GM12878 (cell line): ENCODE results near the gene TELO2. TPM values are rescaled to one million over a fixed set of nuclear protein-coding genes. Genes with fewer than 3 reads are reported as not detected.

Source experiments
- ATAC-seq: fragments of 200-7000 bp; cut with Tn5 transposase; 3 replicates; pipeline ENCODE4 v1.9.1; 2020; ENCODE audit warnings: mild to moderate bottlenecking, moderate library complexity
- BruUV-seq: library from RNA; stranded (reverse); fragments of 400-500 nt; replicated peaks from 2 replicates; lab custom pipeline; 2021; lab: Mats Ljungman, UMichigan
- CTCF ChIA-PET: fragments of 300-600 bp; sonication (Branson Sonifier 250); formaldehyde crosslinking; extraction: SDS; loops from one replicate; lab custom pipeline; 2021; ENCODE audit warnings: inconsistent platforms; lab: Yijun Ruan, JAX
- POLR2A ChIA-PET: fragments of 350-600 bp; formaldehyde crosslinking; extraction: SDS; loops from one replicate; lab custom pipeline; 2021; ENCODE audit warnings: inconsistent platforms; lab: Charles Lee
- RAD21 ChIA-PET: fragments of 300-600 bp; sonication (Branson Sonifier 250); formaldehyde crosslinking; loops from one replicate; lab custom pipeline; 2023; ENCODE audit warnings: antibody characterized with exemption; ENCODE audit not compliant: unreplicated experiment; lab: Charles Lee
- SMC1A ChIA-PET: fragments of 300-600 bp; sonication (Branson Sonifier 250); formaldehyde crosslinking; loops from one replicate; lab custom pipeline; 2023; ENCODE audit not compliant: unreplicated experiment, uncharacterized antibody; lab: Charles Lee
- DNase-seq: peaks from one replicate; pipeline ENCODE4 v3.0.0-alpha.2; 2011; ENCODE audit warnings: low read depth, low spot score
- FAIRE-seq: peaks from 3 replicates; lab custom pipeline; 2011; peaks lifted over from hg19 to GRCh38; lab: Jason Lieb, UNC
- H2AFZ ChIP-seq: 2 replicates; pipeline ENCODE4 v1.6.0; 2011; ENCODE audit warnings: low read depth, low read length, control low read depth; ENCODE audit not compliant: control insufficient read depth
- H3K27ac ChIP-seq: 2 replicates; pipeline ENCODE4 v1.5.1; 2011; ENCODE audit warnings: control low read depth; ENCODE audit not compliant: control insufficient read depth, insufficient read depth
- H3K27me3 ChIP-seq, 2 experiments: replicated peaks in 1 of 2; 2 replicates each; pipeline versions ENCODE4 v1.6.0 to v1.6.1; 2011; ENCODE audit warnings: low read length in 1 of 2; ENCODE audit not compliant: control insufficient read depth in 2 of 2, insufficient read depth in 2 of 2
- H3K36me3 ChIP-seq, 2 experiments: 2 replicates each; pipeline ENCODE4 v1.5.1; 2011; ENCODE audit warnings: low read length in 1 of 2; ENCODE audit not compliant: control insufficient read depth in 2 of 2, insufficient read depth in 2 of 2
- H3K4me1 ChIP-seq: 2 replicates; pipeline ENCODE4 v1.6.1; 2011; ENCODE audit warnings: mild to moderate bottlenecking, low read length, moderate library complexity, mixed read lengths; ENCODE audit not compliant: control insufficient read depth, insufficient read depth
- H3K4me2 ChIP-seq: 2 replicates; pipeline ENCODE4 v1.6.0; 2011; ENCODE audit warnings: control low read depth; ENCODE audit not compliant: control insufficient read depth, insufficient read depth
- H3K4me3 ChIP-seq: fragments of 200-600 bp; sonication (generic); 2 replicates; pipeline ENCODE4 v1.5.1; 2016
- H3K79me2 ChIP-seq: 2 replicates; pipeline ENCODE4 v1.6.0; 2011; ENCODE audit warnings: low read length; ENCODE audit not compliant: control insufficient read depth, insufficient read depth
- H3K9ac ChIP-seq: 2 replicates; pipeline ENCODE4 v1.8.0; 2011; ENCODE audit warnings: low read length, control low read depth, mixed read lengths; ENCODE audit not compliant: control insufficient read depth, insufficient read depth
- H3K9me3 ChIP-seq: replicated peaks from 3 replicates; pipeline ENCODE4 v1.5.1; 2011; ENCODE audit warnings: mild to moderate bottlenecking, low read length; ENCODE audit not compliant: control insufficient read depth, insufficient read depth
- H4K20me1 ChIP-seq: 2 replicates; pipeline ENCODE4 v1.6.0; 2011; ENCODE audit not compliant: control insufficient read depth, insufficient read depth
- BHLHE40 ChIP-seq, 2 experiments: fragments of 450-650 bp in 1 of 2; IDR thresholded peaks; 2 replicates each; pipeline ENCODE4 v1.6.1; 2011 to 2017; ENCODE audit warnings: low read depth in 2 of 2, borderline replicate concordance in 1 of 2, improper control_type of control experiment in 1 of 2, low read length in 1 of 2, mild to moderate bottlenecking in 1 of 2
- CEBPB ChIP-seq, 2 experiments: fragments of 150-350 bp in 1 of 2; IDR thresholded peaks; 2 replicates each; pipeline ENCODE4 v1.6.1; 2012 to 2014; ENCODE audit warnings: low read depth in 2 of 2, low read length in 2 of 2, borderline replicate concordance in 1 of 2, inconsistent platforms in 1 of 2
- IKZF2 ChIP-seq, 2 experiments: fragments of 450-650 bp; IDR thresholded peaks; 2 replicates each; pipeline ENCODE4 v1.6.1; 2017; ENCODE audit warnings: mild to moderate bottlenecking in 2 of 2, moderate library complexity in 2 of 2
- KDM1A ChIP-seq: fragments of 200-600 bp; sonication (generic); IDR thresholded peaks from 2 replicates; pipeline ENCODE4 v1.6.1; 2016; ENCODE audit warnings: borderline replicate concordance
- MTA3 ChIP-seq: IDR thresholded peaks from 2 replicates; pipeline ENCODE4 v1.6.1; 2012; ENCODE audit warnings: low read length, inconsistent platforms, borderline replicate concordance
- SMAD1 ChIP-seq: fragments of 450-650 bp; IDR thresholded peaks from 2 replicates; pipeline ENCODE4 v1.6.1; 2018; ENCODE audit warnings: mild to moderate bottlenecking, low read depth; ENCODE audit not compliant: partially characterized antibody
- SP1 ChIP-seq: IDR thresholded peaks from one replicate; pipeline ENCODE4 v1.6.1; 2011; ENCODE audit warnings: low read depth, low read length
- SPI1 ChIP-seq: IDR thresholded peaks from 2 replicates; pipeline ENCODE4 v1.6.1; 2011; ENCODE audit warnings: low read depth, mild to moderate bottlenecking, low read length, moderate library complexity, borderline replicate concordance; ENCODE audit not compliant: insufficient read depth
- ZNF384 ChIP-seq: IDR thresholded peaks from 2 replicates; pipeline ENCODE4 v1.6.1; 2012; ENCODE audit warnings: low read depth, mild to moderate bottlenecking, low read length, improper control_type of control experiment, borderline replicate concordance
- WGBS: methylation state at CpG from one replicate; pipeline ENCODE4 v1.1.6; 2016; ENCODE audit warnings: low lambda C conversion rate; ENCODE audit not compliant: insufficient replicate concordance, insufficient coverage; ENCODE audit errors: missing lambda C conversion rate; 5-methylcytosine and 5-hydroxymethylcytosine counted together
- in situ Hi-C: fragments of 300-500 bp; cut with MboI; formaldehyde crosslinking; loops from 9 replicates; pipeline ENCODE4 v1.14.3; 2018; ENCODE audit warnings: mixed read lengths
- intact Hi-C: fragments of 100-400 bp; cut with micrococcal nuclease; formaldehyde crosslinking; loops from one replicate; pipeline ENCODE4 v1.14.2; 2022; ENCODE audit not compliant: unreplicated experiment
- polyA plus RNA-seq, 11 experiments: library from polyadenylated mRNA; depleted of rRNA in 4 of 11; unstranded in 6 of 11; stranded (reverse) in 5 of 11; fragments of >200 nt; fragmentation: Nextera tagmentation in 4 of 11; fragmentation: Illumina TruSeq in 1 of 11; extraction: Ambion mirVana in 4 of 11; extraction: Trizol in 1 of 11; gene quantifications; 1 replicate in 1 of 11; 2 replicates in 10 of 11; pipeline versions ENCODE4 v1.2.1 to v1.2.3, GENCODE V29; 2011 to 2016; ENCODE audit warnings: inconsistent platforms in 2 of 11, missing spikeins in 2 of 11, low read depth in 1 of 11
- total RNA-seq, 4 experiments: library from RNA; depleted of rRNA in 3 of 4; stranded (reverse); fragments of >200 nt in 3 of 4; fragmentation: Illumina TruSeq in 1 of 4; extraction: Trizol in 1 of 4; gene quantifications; 2 replicates each; pipeline versions ENCODE4 v1.2.1 to v1.2.3, GENCODE V29; 2013 to 2021

The TELO2 gene
- total and polyA plus RNA-seq, 10 of the 15 experiments (the other 5 are each of a cell fraction or from before 2014, with no cell fraction given) = 0.55 to 72.8 (median 18.6) TPM

- ATAC-seq (no peak), FAIRE-seq (no peak), DNase-seq (no peak)
- peaks cover 19% of the 10 kb centered on the region for H3K79me2 ChIP-seq
- H2AFZ ChIP-seq = no peak overlapping the region
- no peaks in the 10 kb centered on the region for H3K4me1 ChIP-seq
- peaks cover 0 to 7% of the 10 kb centered on the region in 2 experiments; a peak in 2 of 4 replicates for H3K36me3 ChIP-seq
- ChIA-PET POLR2A (no interaction called here), CTCF (no interaction called here), SMC1A (no interaction called here), RAD21 (no interaction called here)
- intact Hi-C loops = no loop called here
- no peaks in the 10 kb centered on the region for H3K9me3 ChIP-seq
- in situ Hi-C loops = no loop called here
- BruUV-seq = no TSS peak
- 87% methylated on average over 33 of the region's 33 CpGs for WGBS
- H4K20me1 ChIP-seq = no peaks in the 10 kb centered on the region
- no peak overlapping the region for H3K4me2 ChIP-seq
- no peaks in the 10 kb centered on the region for H3K27me3 ChIP-seq
- no peak overlapping the region for H3K4me3 ChIP-seq
- H3K27ac ChIP-seq = no peak overlapping the region
- H3K9ac ChIP-seq = no peak overlapping the region
- no peak for TF ChIP-seq SPI1
- no peak for TF ChIP-seq IKZF2 (IDR thresholded peaks at IDR 0.05)
These were observed 28.1 kb upstream of the TELO2 start for GRCh38 chr16:1464894-1465566.

DNA sequence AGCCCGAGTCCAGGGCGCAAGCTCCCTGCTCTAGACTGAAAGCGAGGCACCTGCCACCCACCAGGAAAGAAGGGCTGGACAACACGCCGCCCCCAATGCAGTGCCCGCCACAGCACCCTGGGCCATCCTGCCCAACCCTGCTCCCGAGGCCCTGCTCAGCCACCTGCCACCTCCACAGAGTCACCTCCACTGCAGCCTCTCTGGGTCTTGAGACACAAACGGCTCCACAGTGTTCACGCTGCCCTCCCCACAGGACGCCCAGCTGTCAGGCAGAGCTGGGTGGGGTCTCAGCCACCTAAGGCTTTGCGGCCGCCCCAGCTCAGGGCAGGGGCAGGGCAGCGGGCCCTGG, 27.6 kb upstream of the TELO2 start:
- no peak overlapping the region for H3K4me3 ChIP-seq
- H3K4me1 ChIP-seq = peaks cover 4% of the 10 kb centered on the region
- ChIA-PET POLR2A (no interaction called here), CTCF (no interaction called here), RAD21 (no interaction called here), SMC1A (no interaction called here)
- intact Hi-C loops = no loop called here
- FAIRE-seq = no peak
- H3K9me3 ChIP-seq = no peaks in the 10 kb centered on the region
- peaks cover 22% of the 10 kb centered on the region for H3K79me2 ChIP-seq
- no peak overlapping the region for H3K4me2 ChIP-seq
- WGBS = 83% methylated on average over 13 of the region's 13 CpGs
- no peak overlapping the region for H3K9ac ChIP-seq
- BruUV-seq = no TSS peak
- ATAC-seq = no peak
- no peak for TF ChIP-seq BHLHE40 (IDR thresholded peaks at IDR 0.05; ENCODE audit: borderline replicate concordance in 1 of 2, low read depth in 2 of 2, low read length in 1 of 2)
- TF ChIP-seq SP1 = no peak
- TF ChIP-seq KDM1A = no peak
- no peak for TF ChIP-seq SMAD1
- no peak for TF ChIP-seq ZNF384
- no peak for TF ChIP-seq CEBPB (IDR thresholded peaks at IDR 0.05; ENCODE audit: borderline replicate concordance in 1 of 2, low read depth in 2 of 2, low read length in 2 of 2)
- TF ChIP-seq MTA3 = no peak
- H2AFZ ChIP-seq = no peak overlapping the region
- H3K27me3 ChIP-seq = no peaks in the 10 kb centered on the region
- H3K36me3 ChIP-seq = peaks cover 0 to 3% of the 10 kb centered on the region in 2 experiments; a peak in 2 of 4 replicates
- DNase-seq = no peak
- no peaks in the 10 kb centered on the region for H4K20me1 ChIP-seq
- in situ Hi-C loops = no loop called here
- H3K27ac ChIP-seq = no peak overlapping the region
